Mammary epithelial cell (primary cell): ENCODE measurements around the gene AGAP9.
"Not testable (repeated sequence)": the region's sequence is repeated elsewhere in the genome, so short reads cannot be mapped to it uniquely, and the experiment has no call there.

Source experiments
- EZH2 ChIP-seq: IDR thresholded peaks from 2 replicates; pipeline ENCODE4 v1.6.1; 2012; ENCODE audit warnings: low read length, inconsistent platforms, borderline replicate concordance
- TF ChIP-seq, protein P1 (sequence below), 2 donors: IDR thresholded peaks in 1 of 2; conservative IDR thresholded peaks in 1 of 2; 2 replicates each; pipeline ENCODE4 v1.5.1; 2011 to 2012; ENCODE audit warnings: inconsistent platforms in 2 of 2, low read length in 2 of 2, mild to moderate bottlenecking in 2 of 2, control low read depth in 1 of 2, low read depth in 1 of 2; ENCODE audit not compliant: insufficient read depth in 1 of 2; ENCODE audit errors: extremely low read depth in 1 of 2

DNA sequence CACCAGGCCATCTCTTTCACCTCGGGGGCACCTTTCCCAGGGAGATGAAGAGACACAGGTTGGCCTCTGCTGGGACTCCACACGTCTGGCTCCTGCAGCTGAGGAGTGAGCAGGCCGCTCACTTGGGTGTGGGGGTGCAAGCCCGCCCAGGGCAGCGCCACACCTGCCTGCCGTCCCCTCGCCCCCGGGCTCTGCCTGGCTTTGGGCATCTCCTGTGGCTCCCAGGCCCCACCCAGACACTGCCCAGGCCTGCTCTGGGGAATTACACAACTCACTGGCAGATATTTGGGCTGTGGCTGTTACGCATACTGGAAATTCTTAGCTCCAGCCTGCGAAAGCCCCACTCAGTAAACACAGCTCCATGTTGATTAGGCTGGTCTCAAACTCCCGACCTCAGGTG is 39.5 kb downstream of the AGAP9 start, which contains the start of gene ANXA8:
- TF ChIP-seq, protein P1, sequence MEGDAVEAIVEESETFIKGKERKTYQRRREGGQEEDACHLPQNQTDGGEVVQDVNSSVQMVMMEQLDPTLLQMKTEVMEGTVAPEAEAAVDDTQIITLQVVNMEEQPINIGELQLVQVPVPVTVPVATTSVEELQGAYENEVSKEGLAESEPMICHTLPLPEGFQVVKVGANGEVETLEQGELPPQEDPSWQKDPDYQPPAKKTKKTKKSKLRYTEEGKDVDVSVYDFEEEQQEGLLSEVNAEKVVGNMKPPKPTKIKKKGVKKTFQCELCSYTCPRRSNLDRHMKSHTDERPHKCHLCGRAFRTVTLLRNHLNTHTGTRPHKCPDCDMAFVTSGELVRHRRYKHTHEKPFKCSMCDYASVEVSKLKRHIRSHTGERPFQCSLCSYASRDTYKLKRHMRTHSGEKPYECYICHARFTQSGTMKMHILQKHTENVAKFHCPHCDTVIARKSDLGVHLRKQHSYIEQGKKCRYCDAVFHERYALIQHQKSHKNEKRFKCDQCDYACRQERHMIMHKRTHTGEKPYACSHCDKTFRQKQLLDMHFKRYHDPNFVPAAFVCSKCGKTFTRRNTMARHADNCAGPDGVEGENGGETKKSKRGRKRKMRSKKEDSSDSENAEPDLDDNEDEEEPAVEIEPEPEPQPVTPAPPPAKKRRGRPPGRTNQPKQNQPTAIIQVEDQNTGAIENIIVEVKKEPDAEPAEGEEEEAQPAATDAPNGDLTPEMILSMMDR (conservative IDR thresholded peaks at IDR 0.05 in 1 of 2, IDR thresholded peaks at IDR 0.05 in 1 of 2; ENCODE audit: extremely low read depth in 1 of 2, insufficient read depth in 1 of 2, low read depth in 1 of 2, low read length in 2 of 2), result not testable (repeated sequence)
- not testable (repeated sequence) for TF ChIP-seq EZH2
